GM18951 (cell line): ENCODE data around the gene DCC.

Source experiments
- POLR2A ChIP-seq: IDR thresholded peaks from 4 replicates; pipeline ENCODE4 v1.6.1; 2011; ENCODE audit warnings: mild to moderate bottlenecking; ENCODE audit not compliant: insufficient read length, insufficient read depth; ENCODE audit errors: extremely low read depth
- in situ Hi-C: fragments of 300-500 bp; cut with MboI; formaldehyde crosslinking; loops from one replicate; pipeline ENCODE4 v1.12.0; 2022; ENCODE audit warnings: low sequenced_read_pairs, mixed read lengths, inconsistent platforms; ENCODE audit not compliant: unreplicated experiment

The DCC gene

GRCh38 chr18:52452427-52452826 lies 112.4 kb downstream of the DCC start:
- TF ChIP-seq POLR2A, result no peak
- in situ Hi-C loops, result no loop called here

- in situ Hi-C loops, result no loop called here
- TF ChIP-seq POLR2A, result no peak
Observed at GRCh38 chr18:52459890-52460289, 119.9 kb downstream of the DCC start.

- in situ Hi-C loops, result no loop called here
- no peak for TF ChIP-seq POLR2A
Observed at GRCh38 chr18:52462853-52463252, 122.9 kb downstream of the DCC start.

GRCh38 chr18:52465391-52465790 lies 125.4 kb downstream of the DCC start:
- no peak for TF ChIP-seq POLR2A

GRCh38 chr18:52468496-52468895 lies 128.5 kb downstream of the DCC start:
- in situ Hi-C loops, result no loop called here

More at GRCh38 chr18:52465391-52465790, 125.4 kb downstream of the DCC start:
- in situ Hi-C loops, result no loop called here

GRCh38 chr18:52475325-52475724 lies 135.3 kb downstream of the DCC start:
- TF ChIP-seq POLR2A, result no peak
- in situ Hi-C loops, result no loop called here

More at GRCh38 chr18:52468496-52468895, 128.5 kb downstream of the DCC start:
- TF ChIP-seq POLR2A, result no peak

- no peak for TF ChIP-seq POLR2A
- in situ Hi-C loops, result no loop called here
Observed at GRCh38 chr18:52481116-52481515, 141.1 kb downstream of the DCC start.

GRCh38 chr18:52484977-52485376 lies 145.0 kb downstream of the DCC start:
- no peak for TF ChIP-seq POLR2A
- in situ Hi-C loops, result no loop called here

- in situ Hi-C loops, result no loop called here
- no peak for TF ChIP-seq POLR2A
Observed at GRCh38 chr18:52486052-52486451, 146.1 kb downstream of the DCC start.

- no peak for TF ChIP-seq POLR2A
- in situ Hi-C loops, result no loop called here
Observed at GRCh38 chr18:52489396-52490306, 149.7 kb downstream of the DCC start.

GRCh38 chr18:52496426-52496825 lies 156.4 kb downstream of the DCC start:
- in situ Hi-C loops, result no loop called here
- TF ChIP-seq POLR2A, result no peak

- in situ Hi-C loops, result no loop called here
- TF ChIP-seq POLR2A, result no peak
Observed at GRCh38 chr18:52499016-52499415, 159.0 kb downstream of the DCC start.

- in situ Hi-C loops, result no loop called here
- TF ChIP-seq POLR2A, result no peak
Observed at GRCh38 chr18:52499644-52500043, 159.6 kb downstream of the DCC start.

- in situ Hi-C loops, result no loop called here
- TF ChIP-seq POLR2A, result no peak
Observed at GRCh38 chr18:52504589-52504988, 164.6 kb downstream of the DCC start.
